Neural cell (in vitro differentiated cells): ENCODE results near the gene RWDD2A.

Experiments
- EP300 ChIP-seq: fragments of 450-650 bp; conservative IDR thresholded peaks from 2 replicates; pipeline ENCODE4 v1.6.1; 2014; ENCODE audit warnings: antibody characterized with exemption, mild to moderate bottlenecking, moderate library complexity; ENCODE audit not compliant: poor library complexity, severe bottlenecking
- EZH2 ChIP-seq: fragments of 200-600, 300-800 bp; shearing (Covaris generic), sonication (generic); IDR thresholded peaks from 2 replicates; pipeline ENCODE4 v1.6.1; 2014; ENCODE audit warnings: antibody characterized with exemption, low read length, borderline replicate concordance, mild to moderate bottlenecking; ENCODE audit not compliant: insufficient read depth, poor library complexity, severe bottlenecking
- SMC3 ChIP-seq: fragments of 450-650 bp; conservative IDR thresholded peaks from 2 replicates; pipeline ENCODE4 v1.6.1; 2014; ENCODE audit warnings: antibody characterized with exemption, mild to moderate bottlenecking, moderate library complexity; ENCODE audit not compliant: poor library complexity

DNA sequence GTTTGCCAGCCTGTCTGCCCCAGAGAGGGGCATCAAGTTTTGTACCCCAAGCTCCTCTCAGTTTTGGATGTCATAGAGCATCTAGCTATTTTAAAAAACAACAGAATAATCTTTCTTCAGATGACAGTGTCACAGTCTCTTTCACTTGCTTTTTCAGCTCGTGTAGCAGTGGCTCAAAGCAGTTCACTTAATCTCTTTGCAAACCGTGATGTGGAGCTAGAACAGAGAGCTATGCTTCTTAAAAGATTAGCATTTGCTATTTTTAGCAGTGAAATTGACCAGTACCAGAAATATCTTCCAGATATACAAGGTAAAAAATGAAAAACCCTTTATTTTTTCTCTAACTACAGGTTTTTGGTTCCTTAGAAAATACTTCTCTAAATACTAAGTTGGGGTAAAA lies 37.4 kb upstream of the RWDD2A start:
- TF ChIP-seq EP300, result no peak
- no peak for TF ChIP-seq SMC3
- TF ChIP-seq EZH2, result no peak
